ENCODE results near the gene BLTP2.
"Not testable (repeated sequence)": the region's sequence is repeated elsewhere in the genome, so short reads cannot be mapped to it uniquely, and the experiment has no call there.

BLTP2 gene

DNA sequence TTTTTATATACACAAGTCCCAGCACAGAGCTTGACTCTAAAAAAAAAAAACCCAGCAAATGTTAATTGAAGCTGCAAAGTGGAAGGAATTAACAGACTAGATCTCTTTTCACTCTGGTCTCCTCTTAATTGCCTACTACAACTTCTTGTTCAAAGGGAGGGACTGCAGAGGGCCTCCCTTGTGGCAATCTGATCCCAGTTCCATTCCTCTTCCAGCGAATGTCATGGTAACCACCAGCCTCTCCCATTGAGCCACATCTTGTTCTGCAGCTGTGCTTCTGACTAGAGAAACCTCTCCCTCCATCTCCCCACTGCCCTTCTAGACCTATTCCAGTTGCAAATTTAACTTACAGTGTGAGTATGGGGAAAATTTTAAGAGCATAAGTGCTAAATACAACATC, 22.9 kb upstream of the BLTP2 start:
- Histone ChIP-seq H3K4me3 (ENCODE audit: extremely low read depth, insufficient read depth, low read length, poor library complexity, severe bottlenecking) (no peak overlapping the region), H3K27ac (ENCODE audit: low read depth, low read length, severe bottlenecking) (no peak overlapping the region), H3K9me3 (ENCODE audit: control insufficient read depth, low read length) (no peaks in the 10 kb centered on the region), H3K4me1 (ENCODE audit: control insufficient read depth, insufficient read depth, low read length, poor library complexity, severe bottlenecking) (no peaks in the 10 kb centered on the region), H3K36me3 (ENCODE audit: control insufficient read depth, insufficient read depth, low read length) (peaks cover 82% of the 10 kb centered on the region)
- 80% methylated on average over 1 of the region's 1 CpG; no CpG with 5 or more reads in 1 of the 2 experiments for WGBS, 2 experiments (ENCODE audit: insufficient coverage in 2 of 2)

DNA sequence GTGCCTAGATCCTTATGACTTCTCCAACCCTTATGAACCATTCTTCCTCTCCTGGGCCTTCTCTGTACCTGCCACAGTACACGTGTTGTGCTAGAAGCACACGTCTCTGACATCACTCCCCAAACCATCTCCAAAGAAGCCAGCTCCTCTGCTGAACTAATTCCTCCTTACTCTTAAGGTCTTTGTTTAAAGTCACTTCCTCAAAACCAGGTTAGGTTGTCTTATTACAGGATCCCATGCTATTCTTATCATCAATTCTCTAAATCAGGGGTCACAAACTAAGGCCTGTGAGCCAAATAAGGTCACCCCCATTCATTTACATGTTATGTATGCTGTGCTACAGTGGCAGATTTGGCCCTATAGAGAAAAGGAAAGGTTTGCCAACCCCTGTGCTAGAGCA, 21.0 kb upstream of the BLTP2 start:
- WGBS, 2 experiments (ENCODE audit: insufficient coverage in 2 of 2) = 93 to 100% methylated on average over 2 of the region's 2 CpGs
- H3K4me3 ChIP-seq (ENCODE audit: extremely low read depth, insufficient read depth, low read length, poor library complexity, severe bottlenecking) = no peak overlapping the region
- peaks cover 65% of the 10 kb centered on the region for H3K36me3 ChIP-seq (ENCODE audit: control insufficient read depth, insufficient read depth, low read length)
- H3K27ac ChIP-seq (ENCODE audit: low read depth, low read length, severe bottlenecking) = no peak overlapping the region
- no peaks in the 10 kb centered on the region for H3K9me3 ChIP-seq (ENCODE audit: control insufficient read depth, low read length)
- H3K4me1 ChIP-seq (ENCODE audit: control insufficient read depth, insufficient read depth, low read length, poor library complexity, severe bottlenecking) = peaks cover 2% of the 10 kb centered on the region

DNA sequence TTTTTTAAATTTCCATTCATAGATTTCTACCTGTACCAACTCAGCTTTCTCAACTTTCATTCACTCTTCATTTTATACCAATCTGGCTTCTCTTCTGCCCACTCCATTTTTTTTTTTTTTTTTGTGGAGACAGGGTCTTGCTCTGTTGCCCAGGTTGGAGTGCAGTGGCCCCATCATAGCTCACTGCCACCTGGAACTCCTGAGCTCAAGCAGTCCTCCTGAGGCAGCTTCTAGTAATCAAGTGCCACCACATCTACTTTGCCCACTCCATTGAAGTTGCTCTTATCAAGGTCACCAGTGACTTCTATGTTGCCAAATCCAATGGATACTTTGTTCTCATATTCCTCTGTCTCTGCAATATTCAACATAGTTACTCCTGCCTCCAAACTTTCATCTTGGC, 18.8 kb upstream of the BLTP2 start:
- peak overlapping the region; percentile 86 for H3K4me3 ChIP-seq (ENCODE audit: extremely low read depth, insufficient read depth, low read length, poor library complexity, severe bottlenecking)
- H3K36me3 ChIP-seq (ENCODE audit: control insufficient read depth, insufficient read depth, low read length) = peaks cover 62% of the 10 kb centered on the region
- H3K27ac ChIP-seq (ENCODE audit: low read depth, low read length, severe bottlenecking) = no peak overlapping the region
- peaks cover 4% of the 10 kb centered on the region for H3K4me1 ChIP-seq (ENCODE audit: control insufficient read depth, insufficient read depth, low read length, poor library complexity, severe bottlenecking)
- H3K9me3 ChIP-seq (ENCODE audit: control insufficient read depth, low read length) = peaks cover 13% of the 10 kb centered on the region

DNA sequence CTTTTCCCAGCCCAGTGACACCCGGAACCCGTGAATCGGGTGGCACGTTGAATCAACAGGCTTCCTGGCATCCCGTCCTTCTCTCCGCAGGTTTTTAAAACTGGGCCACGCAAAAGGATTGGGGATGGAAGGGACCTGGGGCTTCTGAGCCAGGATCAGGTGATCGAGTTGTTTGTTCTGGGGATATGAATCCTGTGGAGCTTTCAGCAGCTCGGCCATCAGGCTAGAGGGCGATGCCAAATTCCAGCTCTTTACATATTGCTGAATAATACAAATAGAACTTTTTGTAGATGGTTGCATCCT, 17.5 kb upstream of the BLTP2 start:
- Histone ChIP-seq H3K9me3 (ENCODE audit: control insufficient read depth, low read length) (peaks cover 13% of the 10 kb centered on the region), H3K4me1 (ENCODE audit: control insufficient read depth, insufficient read depth, low read length, poor library complexity, severe bottlenecking) (peaks cover 4% of the 10 kb centered on the region), H3K27ac (ENCODE audit: low read depth, low read length, severe bottlenecking) (peak overlapping the region; percentile 92), H3K4me3 (ENCODE audit: extremely low read depth, insufficient read depth, low read length, poor library complexity, severe bottlenecking) (peak overlapping the region; percentile 86), H3K36me3 (ENCODE audit: control insufficient read depth, insufficient read depth, low read length) (peaks cover 60% of the 10 kb centered on the region)
- WGBS, 2 experiments (ENCODE audit: insufficient coverage in 2 of 2) = 0% methylated on average over 1 to 6 of the region's 10 CpGs

DNA sequence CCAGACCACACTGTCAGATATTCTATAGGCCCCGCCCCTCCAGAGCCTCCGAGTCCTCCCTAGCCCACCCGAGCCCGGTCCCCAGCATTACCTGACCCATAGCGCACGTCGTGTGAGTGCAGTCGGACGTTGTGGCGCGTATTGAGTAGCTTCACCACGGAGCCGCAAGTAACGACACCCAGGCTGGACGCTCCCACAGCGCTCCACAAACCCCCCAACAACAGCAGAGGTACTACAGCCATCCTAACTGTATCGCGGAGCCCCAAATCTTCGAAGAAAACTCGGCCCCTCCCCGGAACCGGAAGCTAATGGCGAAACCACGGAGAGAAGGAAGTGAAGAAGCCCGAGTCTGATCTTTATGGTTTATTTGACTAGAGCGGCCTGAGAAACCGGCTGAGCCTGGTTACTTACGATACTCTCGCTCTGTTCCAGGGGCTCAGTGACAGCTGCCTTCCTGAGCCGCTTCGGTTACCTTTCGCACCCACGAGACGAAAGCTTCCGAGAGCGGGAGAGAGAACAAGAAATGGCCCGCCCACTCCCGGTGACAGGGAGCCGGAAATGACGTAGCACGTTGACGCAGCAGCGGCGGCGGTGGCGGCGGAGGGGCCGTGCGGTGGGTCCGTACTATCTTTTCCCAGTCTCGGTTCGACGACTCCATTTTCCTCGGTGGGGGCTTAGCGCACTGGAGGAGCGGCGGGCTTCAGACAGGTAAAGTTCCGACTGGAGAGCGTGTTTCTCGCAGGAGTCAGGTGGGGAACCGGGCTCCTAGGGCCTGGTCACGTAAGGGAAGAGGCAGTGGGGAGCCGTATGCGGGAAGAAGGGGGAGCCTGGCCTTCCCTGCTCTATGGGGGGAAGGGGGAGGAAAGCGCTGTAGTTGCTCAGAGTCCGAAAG, 16.9 kb upstream of the BLTP2 start, which contains the start of the genes SDF2 and SUPT6H:
Gene SDF2 (minus strand): TSS at position 272 of the 892 bp plus-strand sequence. CDS start 30 bp downstream, at position 242.
Gene SUPT6H (plus strand): TSS at position 571 of the 892 bp plus-strand sequence. CDS start 11,197 bp downstream, outside the sequence.
- peak within 1 kb of the TSS; percentile 92 for H3K27ac ChIP-seq (ENCODE audit: low read depth, low read length, severe bottlenecking)
- H3K4me3 ChIP-seq (ENCODE audit: extremely low read depth, insufficient read depth, low read length, poor library complexity, severe bottlenecking) = peak within 1 kb of the TSS; percentile 86
- peaks cover 4% of the 10 kb centered on the region for H3K4me1 ChIP-seq (ENCODE audit: control insufficient read depth, insufficient read depth, low read length, poor library complexity, severe bottlenecking)
- peaks cover 64% of the 10 kb centered on the region for H3K36me3 ChIP-seq (ENCODE audit: control insufficient read depth, insufficient read depth, low read length)
- peaks cover 13% of the 10 kb centered on the region for H3K9me3 ChIP-seq (ENCODE audit: control insufficient read depth, low read length)
- 0 to 1% methylated on average over 56 to 59 of the region's 66 CpGs for WGBS, 2 experiments (ENCODE audit: insufficient coverage in 2 of 2)

DNA sequence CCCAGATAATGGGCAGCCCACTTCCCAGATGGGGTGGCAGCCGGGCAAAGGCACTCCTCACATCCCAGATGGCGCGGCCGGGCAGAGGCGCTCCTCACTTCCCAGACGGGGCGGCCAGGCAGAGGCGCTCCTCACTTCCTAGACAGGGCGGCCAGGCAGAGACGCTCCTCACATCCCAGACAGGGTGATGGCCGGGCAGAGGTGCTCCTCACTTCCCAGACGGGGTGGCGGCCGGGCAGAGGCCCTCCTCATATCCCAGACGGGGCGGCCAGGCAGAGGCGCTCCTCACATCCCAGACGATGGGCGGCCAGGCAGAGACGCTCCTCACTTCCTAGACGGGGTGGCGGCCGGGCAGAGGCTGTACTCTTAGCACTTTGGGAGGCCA, 14.5 kb upstream of the BLTP2 start:
- not testable (repeated sequence) for H3K4me1 ChIP-seq (ENCODE audit: control insufficient read depth, insufficient read depth, low read length, poor library complexity, severe bottlenecking); H3K4me3 ChIP-seq (ENCODE audit: extremely low read depth, insufficient read depth, low read length, poor library complexity, severe bottlenecking); H3K27ac ChIP-seq (ENCODE audit: low read depth, low read length, severe bottlenecking)
- peaks cover 13% of the 10 kb centered on the region for H3K9me3 ChIP-seq (ENCODE audit: control insufficient read depth, low read length)
- WGBS, 2 experiments (ENCODE audit: insufficient coverage in 2 of 2) = 97% methylated on average over 11 to 22 of the region's 23 CpGs
- H3K36me3 ChIP-seq (ENCODE audit: control insufficient read depth, insufficient read depth, low read length) = peaks cover 62% of the 10 kb centered on the region

DNA sequence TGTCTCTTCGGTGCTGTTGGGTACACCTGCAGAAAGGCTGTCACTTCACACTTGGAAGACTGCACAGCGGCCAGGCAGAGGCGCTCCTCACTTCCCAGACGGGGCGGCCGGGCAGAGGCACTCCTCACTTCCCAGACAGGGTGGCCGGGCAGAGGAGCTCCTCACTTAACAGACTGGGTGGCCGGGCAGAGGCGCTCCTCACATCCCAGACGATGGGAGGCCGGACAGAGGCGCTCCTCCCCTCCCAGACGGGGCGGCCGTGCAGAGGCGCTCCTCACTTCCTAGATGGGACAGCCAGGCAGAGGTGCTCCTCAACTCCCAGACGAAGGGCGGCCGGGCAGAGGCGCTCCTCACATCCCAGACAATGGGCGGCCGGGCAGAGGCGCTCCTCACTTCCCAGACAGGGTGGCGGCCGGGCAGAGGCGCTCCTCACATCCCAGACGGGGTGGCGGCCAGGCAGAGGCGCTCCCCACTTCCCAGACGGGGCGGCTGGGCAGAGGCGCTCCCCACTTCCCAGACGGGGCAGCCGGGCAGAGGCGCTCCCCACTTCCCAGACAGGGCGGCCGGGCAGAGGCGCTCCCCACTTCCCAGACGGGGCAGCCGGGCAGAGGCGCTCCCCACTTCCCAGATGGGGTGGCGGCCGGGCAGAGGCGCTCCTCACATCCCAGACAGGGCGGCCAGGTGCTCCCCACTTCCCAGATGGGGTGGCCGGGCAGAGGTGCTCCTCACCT, 14.0 kb upstream of the BLTP2 start:
- not testable (repeated sequence) for H3K27ac ChIP-seq (ENCODE audit: low read depth, low read length, severe bottlenecking); H3K4me3 ChIP-seq (ENCODE audit: extremely low read depth, insufficient read depth, low read length, poor library complexity, severe bottlenecking); H3K4me1 ChIP-seq (ENCODE audit: control insufficient read depth, insufficient read depth, low read length, poor library complexity, severe bottlenecking)
- Histone ChIP-seq H3K9me3 (ENCODE audit: control insufficient read depth, low read length) (peaks cover 13% of the 10 kb centered on the region), H3K36me3 (ENCODE audit: control insufficient read depth, insufficient read depth, low read length) (peaks cover 61% of the 10 kb centered on the region)
- 93 to 97% methylated on average over 35 to 38 of the region's 46 CpGs for WGBS, 2 experiments (ENCODE audit: insufficient coverage in 2 of 2)

DNA sequence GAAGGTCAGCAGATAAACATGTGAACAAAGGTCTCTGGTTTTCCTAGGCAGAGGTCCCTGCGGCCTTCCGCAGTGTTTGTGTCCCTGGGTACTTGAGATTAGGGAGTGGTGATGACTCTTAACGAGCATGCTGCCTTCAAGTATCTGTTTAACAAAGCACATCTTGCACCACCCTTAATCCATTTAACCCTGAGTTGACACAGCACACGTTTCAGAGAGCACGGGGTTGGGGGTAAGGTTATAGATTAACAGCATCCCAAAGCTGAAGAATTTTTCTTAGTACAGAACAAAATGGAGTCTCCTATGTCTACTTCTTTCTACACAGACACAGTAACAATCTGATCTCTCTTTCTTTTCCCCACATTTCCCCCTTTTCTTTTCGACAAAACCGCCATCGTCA, 13.4 kb upstream of the BLTP2 start:
- WGBS, 2 experiments (ENCODE audit: insufficient coverage in 2 of 2) = 82% methylated on average over 2 of the region's 8 CpGs; no CpG with 5 or more reads in 1 of the 2 experiments
- not testable (repeated sequence) for H3K4me1 ChIP-seq (ENCODE audit: control insufficient read depth, insufficient read depth, low read length, poor library complexity, severe bottlenecking); H3K27ac ChIP-seq (ENCODE audit: low read depth, low read length, severe bottlenecking); H3K4me3 ChIP-seq (ENCODE audit: extremely low read depth, insufficient read depth, low read length, poor library complexity, severe bottlenecking)
- Histone ChIP-seq H3K36me3 (ENCODE audit: control insufficient read depth, insufficient read depth, low read length) (peaks cover 64% of the 10 kb centered on the region), H3K9me3 (ENCODE audit: control insufficient read depth, low read length) (peaks cover 13% of the 10 kb centered on the region)

DNA sequence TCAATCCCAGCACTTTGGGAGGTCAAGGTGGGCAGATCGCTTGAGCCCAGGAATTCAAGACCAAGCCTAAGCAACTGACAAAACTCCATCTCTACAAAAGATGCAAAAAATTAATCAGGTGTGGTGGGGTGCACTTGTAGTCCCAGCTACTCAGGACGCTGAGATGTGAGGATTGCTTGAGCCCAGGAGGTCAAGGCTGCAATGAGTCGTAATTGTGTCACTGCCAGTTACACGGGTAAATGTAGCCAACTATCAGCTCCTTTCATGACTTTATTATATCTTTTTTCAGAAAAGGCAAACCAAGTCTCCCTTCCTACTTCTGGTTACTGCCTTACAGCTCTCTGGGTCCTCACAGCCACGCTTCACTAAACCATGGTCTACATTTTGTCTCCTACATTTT, 12.8 kb upstream of the BLTP2 start:
- 94 to 98% methylated on average over 4 of the region's 5 CpGs for WGBS, 2 experiments (ENCODE audit: insufficient coverage in 2 of 2)
- Histone ChIP-seq H3K4me1 (ENCODE audit: control insufficient read depth, insufficient read depth, low read length, poor library complexity, severe bottlenecking) (peaks cover 4% of the 10 kb centered on the region), H3K9me3 (ENCODE audit: control insufficient read depth, low read length) (peaks cover 13% of the 10 kb centered on the region), H3K36me3 (ENCODE audit: control insufficient read depth, insufficient read depth, low read length) (peaks cover 69% of the 10 kb centered on the region), H3K27ac (ENCODE audit: low read depth, low read length, severe bottlenecking) (no peak overlapping the region), H3K4me3 (ENCODE audit: extremely low read depth, insufficient read depth, low read length, poor library complexity, severe bottlenecking) (no peak overlapping the region)

DNA sequence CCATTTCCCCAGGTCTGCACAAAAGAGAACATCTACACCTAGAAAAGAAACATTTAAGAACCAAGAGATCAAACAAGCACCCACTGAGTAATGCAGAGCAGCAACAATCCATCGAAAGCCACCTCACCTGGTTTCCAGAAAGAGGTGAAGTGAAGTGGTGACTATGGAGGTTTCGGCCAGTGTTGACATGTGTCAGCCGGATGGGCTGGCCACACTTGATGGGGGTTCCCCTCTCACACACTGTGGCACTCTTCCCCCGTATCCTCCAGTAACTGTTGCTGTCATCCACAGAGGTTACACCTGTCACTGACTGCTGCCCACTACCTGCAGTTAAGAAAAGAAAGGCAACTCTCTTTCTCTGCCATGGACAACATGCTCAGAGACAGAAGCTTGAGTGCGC, 10.2 kb upstream of the BLTP2 start:
- Histone ChIP-seq H3K27ac (ENCODE audit: low read depth, low read length, severe bottlenecking) (no peak overlapping the region), H3K4me3 (ENCODE audit: extremely low read depth, insufficient read depth, low read length, poor library complexity, severe bottlenecking) (no peak overlapping the region), H3K36me3 (ENCODE audit: control insufficient read depth, insufficient read depth, low read length) (peaks cover 86% of the 10 kb centered on the region), H3K4me1 (ENCODE audit: control insufficient read depth, insufficient read depth, low read length, poor library complexity, severe bottlenecking) (no peaks in the 10 kb centered on the region), H3K9me3 (ENCODE audit: control insufficient read depth, low read length) (peaks cover 7% of the 10 kb centered on the region)
- WGBS, 2 experiments (ENCODE audit: insufficient coverage in 2 of 2) = 96 to 98% methylated on average over 2 to 4 of the region's 5 CpGs

DNA sequence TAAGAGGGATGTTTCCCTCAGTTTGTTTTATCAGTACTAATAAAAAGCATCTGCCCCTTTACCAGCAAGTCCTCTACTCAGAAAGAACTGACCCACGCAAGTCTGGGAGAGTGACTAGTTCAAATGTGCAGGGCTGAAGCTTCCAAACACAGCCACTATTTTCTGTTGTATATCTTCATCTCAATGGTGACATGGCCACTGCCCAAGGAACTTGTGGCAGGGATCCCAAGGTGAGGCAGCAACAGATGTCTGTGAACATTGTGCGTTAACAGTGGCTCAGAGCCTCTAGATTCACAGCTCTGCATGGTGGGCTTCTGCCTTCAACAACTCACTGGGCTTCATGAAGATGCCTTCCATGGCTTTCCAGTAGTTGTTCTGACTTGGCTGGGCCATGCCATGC, 3.7 kb upstream of the BLTP2 start:
- Histone ChIP-seq H3K27ac (ENCODE audit: low read depth, low read length, severe bottlenecking) (no peak overlapping the region), H3K4me3 (ENCODE audit: extremely low read depth, insufficient read depth, low read length, poor library complexity, severe bottlenecking) (no peak overlapping the region), H3K9me3 (ENCODE audit: control insufficient read depth, low read length) (no peaks in the 10 kb centered on the region), H3K4me1 (ENCODE audit: control insufficient read depth, insufficient read depth, low read length, poor library complexity, severe bottlenecking) (peaks cover 1% of the 10 kb centered on the region), H3K36me3 (ENCODE audit: control insufficient read depth, insufficient read depth, low read length) (peaks cover 49% of the 10 kb centered on the region)
- 92 to 100% methylated on average over 1 of the region's 2 CpGs for WGBS, 2 experiments (ENCODE audit: insufficient coverage in 2 of 2)

Measured in mesodermal cell (in vitro differentiated cells).